Measurements from ENCODE around the gene PSKH1. TPM values are rescaled to one million over a fixed set of nuclear protein-coding genes. Genes with fewer than 3 reads are reported as not detected.
"Not testable (repeated sequence)": the region's sequence is repeated elsewhere in the genome, so short reads cannot be mapped to it uniquely, and the experiment has no call there.

The PSKH1 gene
- total and polyA plus RNA-seq, 3 donors from 2014 or later = 47.7 to 66.8 (median 50.5) TPM

DNA sequence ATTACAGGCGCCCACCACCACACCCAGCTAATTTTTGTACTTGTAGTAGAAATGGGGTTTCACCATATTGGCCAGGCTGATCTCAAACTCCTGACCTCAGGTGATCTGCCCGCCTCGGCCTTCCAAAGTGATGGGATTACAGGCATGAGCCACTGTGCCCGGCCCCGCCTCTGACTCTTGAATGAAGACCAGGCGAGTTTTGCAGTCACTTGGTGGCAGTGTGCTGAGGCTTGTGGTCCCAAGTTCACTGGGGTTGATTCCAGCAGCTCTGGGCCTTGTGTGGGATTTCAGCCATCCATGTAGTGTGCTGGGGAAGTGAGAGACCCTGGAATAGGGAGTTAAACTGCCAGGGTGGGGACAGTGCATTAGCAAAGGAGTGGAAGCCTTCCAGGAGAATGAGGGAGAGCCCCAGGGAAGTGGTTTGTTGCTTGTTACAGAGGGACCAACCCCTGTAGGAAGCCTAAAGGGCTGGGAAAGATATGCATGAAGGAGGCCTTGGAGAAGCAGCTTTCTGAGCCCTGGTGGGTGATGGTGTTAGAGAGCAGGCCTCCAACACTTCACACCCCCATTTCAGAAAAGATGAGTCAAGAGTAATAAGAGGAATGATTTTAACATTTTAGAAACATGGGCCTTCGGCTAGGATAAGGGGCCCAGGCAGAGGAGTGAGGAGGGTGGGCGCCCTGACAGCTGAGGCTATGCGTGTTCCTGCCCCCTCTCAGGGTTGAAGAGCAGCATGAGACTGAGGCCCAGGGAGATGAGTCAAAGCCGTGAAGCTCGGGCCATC, 14.5 kb downstream of the PSKH1 start:
- H3K4me1 ChIP-seq = no peaks in the 10 kb centered on the region
- no peaks in the 10 kb centered on the region for H3K36me3 ChIP-seq (ENCODE audit: low read depth, missing control alignments)
- H3K9me3 ChIP-seq = no peaks in the 10 kb centered on the region
- H3K27me3 ChIP-seq = no peaks in the 10 kb centered on the region
- no peak for DNase-seq
- 84 to 95% methylated on average over 11 of the region's 11 CpGs for WGBS, 2 donors
- no peak overlapping the region for H3K27ac ChIP-seq
- intact Hi-C loops (cut with DNase I; ENCODE audit: low total_unique reads) = no loop called here
- no peak overlapping the region for H3K4me3 ChIP-seq
- TF ChIP-seq POLR2A (IDR thresholded peaks at IDR 0.05) = no peak
- TF ChIP-seq, protein P1, sequence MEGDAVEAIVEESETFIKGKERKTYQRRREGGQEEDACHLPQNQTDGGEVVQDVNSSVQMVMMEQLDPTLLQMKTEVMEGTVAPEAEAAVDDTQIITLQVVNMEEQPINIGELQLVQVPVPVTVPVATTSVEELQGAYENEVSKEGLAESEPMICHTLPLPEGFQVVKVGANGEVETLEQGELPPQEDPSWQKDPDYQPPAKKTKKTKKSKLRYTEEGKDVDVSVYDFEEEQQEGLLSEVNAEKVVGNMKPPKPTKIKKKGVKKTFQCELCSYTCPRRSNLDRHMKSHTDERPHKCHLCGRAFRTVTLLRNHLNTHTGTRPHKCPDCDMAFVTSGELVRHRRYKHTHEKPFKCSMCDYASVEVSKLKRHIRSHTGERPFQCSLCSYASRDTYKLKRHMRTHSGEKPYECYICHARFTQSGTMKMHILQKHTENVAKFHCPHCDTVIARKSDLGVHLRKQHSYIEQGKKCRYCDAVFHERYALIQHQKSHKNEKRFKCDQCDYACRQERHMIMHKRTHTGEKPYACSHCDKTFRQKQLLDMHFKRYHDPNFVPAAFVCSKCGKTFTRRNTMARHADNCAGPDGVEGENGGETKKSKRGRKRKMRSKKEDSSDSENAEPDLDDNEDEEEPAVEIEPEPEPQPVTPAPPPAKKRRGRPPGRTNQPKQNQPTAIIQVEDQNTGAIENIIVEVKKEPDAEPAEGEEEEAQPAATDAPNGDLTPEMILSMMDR (IDR thresholded peaks at IDR 0.05) = no peak

- Histone ChIP-seq H3K9me3 (no peaks in the 10 kb centered on the region), H3K36me3 (ENCODE audit: low read depth, missing control alignments) (no peaks in the 10 kb centered on the region), H3K4me3 (no peak overlapping the region), H3K4me1 (no peaks in the 10 kb centered on the region), H3K27ac (no peak overlapping the region), H3K27me3 (no peaks in the 10 kb centered on the region)
- 93 to 98% methylated on average over 27 to 36 of the region's 36 CpGs for WGBS, 2 donors
- TF ChIP-seq, protein P1 (IDR thresholded peaks at IDR 0.05) = no peak
- no peak for TF ChIP-seq POLR2A (IDR thresholded peaks at IDR 0.05)
- no peak for DNase-seq
- intact Hi-C loops (cut with DNase I; ENCODE audit: low total_unique reads) = no loop called here
Measured at GRCh38 chr16:67909056-67909742, 16.1 kb downstream of the PSKH1 start.

DNA sequence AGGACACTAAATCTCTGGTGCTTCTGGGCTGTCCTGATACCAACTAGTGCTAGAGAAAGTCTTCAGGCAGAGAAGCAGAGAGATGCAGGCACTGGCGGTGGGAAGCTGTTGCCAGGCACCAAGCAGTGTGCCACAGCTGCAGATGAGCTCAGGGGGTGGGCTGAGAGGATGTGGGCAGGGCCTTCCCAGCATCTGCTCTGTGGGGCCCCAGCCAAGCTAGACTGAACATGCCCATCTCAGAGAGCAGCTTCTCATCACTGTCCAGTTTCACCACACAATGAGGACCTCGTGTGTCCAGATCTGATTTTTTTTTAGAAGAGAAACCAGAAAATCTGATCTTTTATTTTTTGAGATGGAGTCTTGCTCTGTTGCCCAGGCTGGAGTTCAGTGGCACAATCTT, 17.1 kb downstream of the PSKH1 start:
- DNase-seq = no peak
- WGBS, 2 donors = 71 to 75% methylated on average over 2 of the region's 2 CpGs

GRCh38 chr16:67914758-67915495, 21.9 kb downstream of the PSKH1 start:
- 72 to 83% methylated on average over 7 of the region's 7 CpGs for WGBS, 2 donors
- Histone ChIP-seq H3K36me3 (ENCODE audit: low read depth, missing control alignments) (no peaks in the 10 kb centered on the region), H3K27me3 (no peaks in the 10 kb centered on the region), H3K9me3 (no peaks in the 10 kb centered on the region), H3K4me3 (no peak overlapping the region), H3K4me1 (peaks cover 13% of the 10 kb centered on the region), H3K27ac (no peak overlapping the region)
- TF ChIP-seq, protein P1 (IDR thresholded peaks at IDR 0.05) = no peak
- TF ChIP-seq POLR2A (IDR thresholded peaks at IDR 0.05) = no peak
- DNase-seq = no peak
- intact Hi-C loops (cut with DNase I; ENCODE audit: low total_unique reads) = loop anchor here (10.0 kb wide), 1 partner anchor 130 kb away; no protein-coding TSS in a partner anchor

More for the DNA sequence above, 17.1 kb downstream of the PSKH1 start:
- H3K4me3 ChIP-seq = no peak overlapping the region
- intact Hi-C loops (cut with DNase I; ENCODE audit: low total_unique reads) = loop anchor here (10.0 kb wide), 1 partner anchor 135 kb away; no protein-coding TSS in a partner anchor
- H3K36me3 ChIP-seq (ENCODE audit: low read depth, missing control alignments) = no peaks in the 10 kb centered on the region
- H3K27me3 ChIP-seq = no peaks in the 10 kb centered on the region
- no peaks in the 10 kb centered on the region for H3K9me3 ChIP-seq
- no peaks in the 10 kb centered on the region for H3K4me1 ChIP-seq
- no peak overlapping the region for H3K27ac ChIP-seq
- TF ChIP-seq POLR2A (IDR thresholded peaks at IDR 0.05) = no peak
- TF ChIP-seq, protein P1 (IDR thresholded peaks at IDR 0.05) = no peak

- H3K4me1 ChIP-seq = peaks cover 13% of the 10 kb centered on the region
- not testable (repeated sequence) for DNase-seq; H3K9me3 ChIP-seq; H3K27ac ChIP-seq; H3K27me3 ChIP-seq; H3K4me3 ChIP-seq; H3K36me3 ChIP-seq (ENCODE audit: low read depth, missing control alignments)
- 80 to 83% methylated on average over 2 of the region's 2 CpGs for WGBS, 2 donors
- intact Hi-C loops (cut with DNase I; ENCODE audit: low total_unique reads) = loop anchor here (10.0 kb wide), 1 partner anchor 129 kb away; no protein-coding TSS in a partner anchor
Measured at GRCh38 chr16:67915496-67915769, 22.4 kb downstream of the PSKH1 start.

Measured in testis (tissue), 3 donors.